Stimulated activated naive CD8-positive, alpha-beta T cell treated with anti-CD3 and anti-CD28 coated beads, Interleukin-15, amount 100 ng/mL, for 72 hours (primary cell): Measurements from ENCODE around the gene ELAVL2.

Experiments used
- ATAC-seq: fragments of 150-1000 bp; cut with Tn5 transposase; 2 replicates; pipeline ENCODE4 v1.10.0; 2021; ENCODE audit warnings: mild to moderate bottlenecking, moderate library complexity
- DNase-seq, 2 donors: peaks; one replicate each; pipeline ENCODE4 v3.0.0; 2021 to 2022
- H3K27ac Mint-ChIP-seq, 2 donors: one replicate each; pipeline ENCODE4 v1.8.0; 2022; ENCODE audit warnings: mild to moderate bottlenecking in 2 of 2, mixed read lengths in 2 of 2, moderate library complexity in 2 of 2
- H3K27me3 Mint-ChIP-seq: one replicate; pipeline ENCODE4 v1.8.0; 2022; ENCODE audit warnings: mixed read lengths
- H3K4me1 Mint-ChIP-seq: one replicate; pipeline ENCODE4 v1.8.0; 2022; ENCODE audit warnings: mild to moderate bottlenecking, mixed read lengths
- H3K4me3 Mint-ChIP-seq, 2 donors: one replicate each; pipeline ENCODE4 v1.8.0; 2022; ENCODE audit warnings: mild to moderate bottlenecking in 2 of 2, mixed read lengths in 2 of 2, moderate library complexity in 1 of 2
- H3K9me3 Mint-ChIP-seq, 2 donors: one replicate each; pipeline ENCODE4 v1.8.0; 2022; ENCODE audit warnings: mixed read lengths in 2 of 2

ELAVL2 gene

DNA sequence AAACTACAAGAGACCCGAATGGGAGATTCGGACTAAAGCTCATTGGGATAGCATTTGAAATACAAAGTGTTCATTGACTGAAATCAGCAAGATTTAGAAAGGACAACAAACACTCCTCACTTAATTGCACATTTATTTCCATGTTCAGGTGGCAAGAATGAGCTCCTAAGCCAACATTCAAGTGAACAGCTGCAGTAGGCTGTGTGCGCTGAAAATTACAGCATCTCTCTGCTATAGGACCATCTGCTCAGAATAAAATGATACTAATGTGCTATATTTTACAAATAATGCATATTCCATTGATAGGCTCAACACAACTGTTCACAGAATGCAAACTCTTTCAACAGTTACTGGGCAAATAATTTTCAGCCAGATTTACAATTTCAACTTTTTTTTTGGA lies 61.8 kb downstream of the ELAVL2 start:
- ATAC-seq (no peak), DNase-seq (no peak)
- Mint-ChIP-seq H3K9me3 (peaks cover 0 to 7% of the 10 kb centered on the region in 2 donors), H3K4me3 (no peak overlapping the region), H3K27ac (no peak overlapping the region), H3K4me1 (no peaks in the 10 kb centered on the region), H3K27me3 (no peaks in the 10 kb centered on the region)

DNA sequence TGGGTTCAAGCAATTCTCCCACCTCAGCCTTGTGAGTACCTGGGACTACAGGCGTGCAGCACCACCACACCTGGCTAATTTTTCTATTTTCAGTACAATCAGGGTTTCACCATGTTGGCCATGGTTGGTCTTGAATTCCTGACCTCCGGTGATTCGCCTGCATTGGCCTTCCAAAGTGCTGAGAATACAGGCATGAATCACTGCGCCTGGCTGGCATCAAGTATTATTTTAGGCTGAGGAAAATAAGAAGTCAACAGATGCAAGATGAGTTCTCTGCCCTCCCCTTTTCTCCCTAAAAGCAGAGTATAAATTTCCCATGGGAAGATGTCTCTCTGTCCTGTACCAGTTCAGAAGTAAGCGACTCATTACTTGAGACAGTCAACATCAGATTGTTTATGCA lies 71.5 kb downstream of the ELAVL2 start:
- Mint-ChIP-seq H3K27me3 (no peaks in the 10 kb centered on the region), H3K9me3 (peaks cover 0 to 6% of the 10 kb centered on the region in 2 donors), H3K4me1 (no peaks in the 10 kb centered on the region), H3K4me3 (no peak overlapping the region), H3K27ac (no peak overlapping the region)
- DNase-seq (no peak), ATAC-seq (no peak)

GRCh38 chr9:23752859-23753258 lies 73.2 kb downstream of the ELAVL2 start:
- Mint-ChIP-seq H3K4me3 (no peak overlapping the region), H3K9me3 (peaks cover 11% of the 10 kb centered on the region in 2 donors), H3K27me3 (no peaks in the 10 kb centered on the region), H3K4me1 (no peaks in the 10 kb centered on the region), H3K27ac (no peak overlapping the region)
- DNase-seq (no peak), ATAC-seq (no peak)

DNA sequence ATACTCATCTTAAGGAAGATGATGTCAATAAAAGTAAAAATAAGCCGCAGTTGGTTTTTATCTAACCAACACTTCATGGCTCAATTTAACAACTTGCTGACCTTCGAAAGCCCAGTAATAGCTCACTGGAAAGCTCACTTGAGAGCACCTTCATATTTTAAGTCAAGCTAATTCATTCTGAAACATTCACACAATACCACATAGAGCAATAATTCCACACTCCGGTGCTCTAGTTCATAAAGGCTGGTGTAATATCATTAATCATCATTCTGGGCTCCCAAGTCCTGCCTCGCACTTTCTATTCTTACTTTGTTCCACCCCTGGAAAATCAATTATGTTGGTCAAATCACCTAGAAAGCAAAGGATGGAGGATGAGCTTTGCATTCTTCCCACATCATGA lies 74.4 kb downstream of the ELAVL2 start:
- DNase-seq = no peak
- no peaks in the 10 kb centered on the region for H3K4me1 Mint-ChIP-seq
- peaks cover 8 to 13% of the 10 kb centered on the region in 2 donors for H3K9me3 Mint-ChIP-seq
- H3K27me3 Mint-ChIP-seq = no peaks in the 10 kb centered on the region
- H3K27ac Mint-ChIP-seq = no peak overlapping the region
- ATAC-seq = no peak
- no peak overlapping the region for H3K4me3 Mint-ChIP-seq

- H3K27ac Mint-ChIP-seq = no peak overlapping the region
- no peaks in the 10 kb centered on the region for H3K27me3 Mint-ChIP-seq
- DNase-seq = no peak
- ATAC-seq = no peak
- H3K9me3 Mint-ChIP-seq = peaks cover 5 to 13% of the 10 kb centered on the region in 2 donors
- no peaks in the 10 kb centered on the region for H3K4me1 Mint-ChIP-seq
- no peak overlapping the region for H3K4me3 Mint-ChIP-seq
These were observed 75.2 kb downstream of the ELAVL2 start for GRCh38 chr9:23750808-23751207.

DNA sequence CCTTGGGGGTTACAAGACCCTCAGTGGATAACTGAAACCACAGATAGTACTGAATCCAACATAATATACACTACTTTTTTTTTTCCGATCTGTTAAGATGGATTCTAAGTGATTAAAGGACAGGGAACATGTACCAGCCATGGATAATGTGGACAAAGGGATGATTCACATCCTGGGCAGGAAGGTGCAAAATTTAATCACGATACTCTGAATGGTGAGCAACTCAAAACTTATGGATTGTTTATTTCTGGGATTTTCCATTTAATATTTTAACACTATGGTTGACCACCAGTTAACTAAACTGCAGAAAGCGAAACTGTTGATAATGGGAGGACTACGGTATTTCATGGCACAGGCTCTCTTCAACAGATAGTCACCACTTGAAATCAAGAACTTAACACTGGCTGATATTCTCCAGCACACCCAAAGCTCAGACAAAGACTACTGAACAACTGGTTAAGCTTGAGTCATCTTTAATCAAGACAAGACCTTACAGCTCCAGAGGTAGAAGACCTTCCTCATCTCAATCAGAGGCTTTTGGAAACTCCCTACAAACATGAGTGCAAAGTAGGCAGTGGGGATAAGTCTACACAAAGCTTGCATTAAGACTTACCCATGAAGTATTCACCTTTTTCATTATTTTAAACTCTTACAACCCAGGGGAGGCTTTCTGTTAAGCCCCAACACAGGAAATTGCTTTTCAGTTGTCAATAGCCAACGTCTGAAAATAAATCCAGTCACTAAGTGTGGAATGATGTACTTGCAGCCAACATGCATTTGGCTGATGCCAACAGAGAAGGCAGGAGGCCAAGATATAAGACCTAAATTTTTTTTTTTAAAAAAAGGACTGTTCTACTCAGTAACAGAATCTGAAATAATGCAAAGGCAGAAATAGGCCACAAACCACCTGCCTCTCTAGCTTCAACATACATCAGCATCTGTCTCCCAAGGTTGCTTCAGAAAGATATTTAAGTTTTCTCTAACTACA lies 78.7 kb downstream of the ELAVL2 start:
- Mint-ChIP-seq H3K9me3 (peaks cover 11 to 13% of the 10 kb centered on the region in 2 donors), H3K27ac (peak overlapping the region in 1 of 2 donors; percentile 54), H3K4me3 (no peak overlapping the region), H3K27me3 (no peaks in the 10 kb centered on the region), H3K4me1 (no peaks in the 10 kb centered on the region)
- no peak for DNase-seq
- ATAC-seq = no peak

GRCh38 chr9:23746317-23746716 lies 79.7 kb downstream of the ELAVL2 start:
- ATAC-seq = no peak
- peaks cover 13 to 21% of the 10 kb centered on the region in 2 donors for H3K9me3 Mint-ChIP-seq
- no peaks in the 10 kb centered on the region for H3K4me1 Mint-ChIP-seq
- no peak for DNase-seq
- H3K27ac Mint-ChIP-seq = no peak overlapping the region
- no peaks in the 10 kb centered on the region for H3K27me3 Mint-ChIP-seq
- H3K4me3 Mint-ChIP-seq = no peak overlapping the region

- Mint-ChIP-seq H3K4me1 (no peaks in the 10 kb centered on the region), H3K27ac (no peak overlapping the region), H3K9me3 (peaks cover 13 to 17% of the 10 kb centered on the region in 2 donors), H3K4me3 (no peak overlapping the region), H3K27me3 (no peaks in the 10 kb centered on the region)
- ATAC-seq (no peak), DNase-seq (no peak)
These were observed 83.0 kb downstream of the ELAVL2 start for GRCh38 chr9:23743036-23743435.

DNA sequence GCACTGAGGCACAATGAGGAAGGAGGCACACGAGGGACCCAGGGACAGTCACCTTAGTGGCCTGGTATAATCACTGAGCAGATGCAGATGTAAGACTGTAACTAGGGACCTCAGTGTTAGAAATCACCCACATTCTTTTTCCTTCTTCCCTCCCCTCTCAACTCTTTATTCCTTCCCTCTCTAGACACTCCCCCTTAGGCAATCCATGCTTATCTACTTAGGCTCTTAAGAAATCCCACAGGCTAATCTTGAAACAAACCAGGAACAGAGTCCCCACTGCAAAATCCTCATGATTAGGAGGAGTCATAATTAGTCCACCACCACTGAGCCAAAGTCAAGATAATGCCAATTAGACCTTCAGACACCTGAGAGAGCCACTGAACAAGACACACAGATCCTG lies 84.7 kb downstream of the ELAVL2 start:
- DNase-seq = no peak
- H3K4me1 Mint-ChIP-seq = no peaks in the 10 kb centered on the region
- ATAC-seq = no peak
- no peak overlapping the region for H3K4me3 Mint-ChIP-seq
- H3K27me3 Mint-ChIP-seq = no peaks in the 10 kb centered on the region
- H3K9me3 Mint-ChIP-seq = peaks cover 20 to 22% of the 10 kb centered on the region in 2 donors
- H3K27ac Mint-ChIP-seq = no peak overlapping the region

GRCh38 chr9:23740531-23740930 lies 85.5 kb downstream of the ELAVL2 start:
- Mint-ChIP-seq H3K27me3 (no peaks in the 10 kb centered on the region), H3K9me3 (peaks cover 18 to 20% of the 10 kb centered on the region in 2 donors), H3K4me1 (no peaks in the 10 kb centered on the region), H3K4me3 (no peak overlapping the region), H3K27ac (no peak overlapping the region)
- DNase-seq = no peak
- no peak for ATAC-seq

DNA sequence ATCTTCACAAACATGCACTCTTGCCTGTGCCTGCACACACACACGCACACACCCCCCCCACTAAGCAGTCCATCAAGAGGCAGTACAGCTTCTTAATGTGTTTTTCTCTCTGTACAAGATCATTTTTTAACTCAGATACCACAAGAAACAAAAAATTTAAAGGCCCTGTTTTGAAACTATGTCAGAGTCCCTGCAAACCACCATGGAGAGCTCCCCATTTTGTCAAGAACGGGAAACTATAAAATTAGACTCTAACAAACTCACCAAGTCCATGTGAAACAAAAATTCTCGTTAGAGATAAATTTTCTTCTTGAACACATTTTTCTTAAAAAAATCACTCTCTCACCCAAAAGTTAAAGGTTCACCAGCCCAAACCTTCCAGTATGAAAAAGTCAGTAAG lies 86.3 kb downstream of the ELAVL2 start:
- H3K4me3 Mint-ChIP-seq = no peak overlapping the region
- H3K27me3 Mint-ChIP-seq = no peaks in the 10 kb centered on the region
- H3K4me1 Mint-ChIP-seq = no peaks in the 10 kb centered on the region
- DNase-seq (no peak), ATAC-seq (no peak)
- H3K27ac Mint-ChIP-seq = no peak overlapping the region
- peaks cover 16 to 20% of the 10 kb centered on the region in 2 donors for H3K9me3 Mint-ChIP-seq

DNA sequence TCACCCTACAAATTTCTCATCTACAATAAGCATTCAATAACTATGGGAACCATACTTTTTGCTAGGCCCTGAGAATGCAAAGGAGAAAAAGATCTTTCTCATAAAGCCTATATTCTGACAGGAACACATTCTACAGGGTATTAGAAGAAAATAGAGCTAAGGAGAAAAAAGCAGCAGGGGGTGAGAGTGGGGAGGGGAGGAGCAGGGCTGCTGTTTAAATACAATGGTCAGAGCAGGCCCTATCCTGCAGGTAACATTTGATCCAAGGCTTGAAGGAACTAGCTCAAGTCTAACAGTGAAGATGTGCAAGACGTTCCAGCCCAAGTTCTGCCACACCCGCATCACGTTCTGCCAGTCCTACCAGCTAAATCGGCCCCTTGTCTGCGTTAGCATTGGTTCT lies 89.7 kb downstream of the ELAVL2 start:
- H3K4me1 Mint-ChIP-seq = no peaks in the 10 kb centered on the region
- peaks cover 12 to 20% of the 10 kb centered on the region in 2 donors for H3K9me3 Mint-ChIP-seq
- no peaks in the 10 kb centered on the region for H3K27me3 Mint-ChIP-seq
- no peak overlapping the region for H3K27ac Mint-ChIP-seq
- no peak overlapping the region for H3K4me3 Mint-ChIP-seq
- DNase-seq (no peak), ATAC-seq (no peak)

DNA sequence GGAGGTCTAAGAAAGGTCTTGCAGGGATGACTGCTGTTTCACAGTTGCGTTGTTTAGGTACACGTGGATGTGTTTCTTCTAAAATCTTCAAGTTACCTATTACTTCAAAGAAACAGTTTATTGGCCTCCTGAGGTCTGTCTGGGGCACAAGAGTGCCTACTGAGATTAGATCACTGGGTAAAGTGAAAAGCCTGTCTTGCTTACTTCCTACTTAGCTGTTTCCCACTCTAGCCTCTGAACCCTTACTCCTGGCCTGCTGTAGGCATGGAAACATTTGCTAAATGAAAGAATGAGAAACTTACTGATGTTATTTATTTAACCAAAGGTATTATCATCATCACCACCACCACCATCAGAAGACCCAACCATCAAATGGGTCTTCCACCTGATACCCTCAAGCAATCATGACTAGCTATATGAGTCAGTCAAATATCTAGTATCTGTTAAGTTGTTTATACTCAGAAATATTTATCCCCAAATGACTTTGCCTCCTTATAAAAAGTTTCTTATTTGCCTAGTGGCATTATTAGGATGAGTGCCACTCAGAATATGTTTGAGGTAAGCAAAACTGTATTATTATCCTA lies 92.5 kb downstream of the ELAVL2 start:
- H3K27me3 Mint-ChIP-seq = no peaks in the 10 kb centered on the region
- ATAC-seq (no peak), DNase-seq (no peak)
- peaks cover 12 to 15% of the 10 kb centered on the region in 2 donors for H3K9me3 Mint-ChIP-seq
- no peak overlapping the region for H3K27ac Mint-ChIP-seq
- H3K4me1 Mint-ChIP-seq = no peaks in the 10 kb centered on the region
- H3K4me3 Mint-ChIP-seq = no peak overlapping the region

- Mint-ChIP-seq H3K9me3 (peaks cover 0 to 7% of the 10 kb centered on the region in 2 donors), H3K27ac (no peak overlapping the region), H3K27me3 (no peaks in the 10 kb centered on the region), H3K4me3 (no peak overlapping the region), H3K4me1 (no peaks in the 10 kb centered on the region)
- no peak for ATAC-seq
- DNase-seq = no peak
These were observed 94.7 kb downstream of the ELAVL2 start for GRCh38 chr9:23731353-23731752.

DNA sequence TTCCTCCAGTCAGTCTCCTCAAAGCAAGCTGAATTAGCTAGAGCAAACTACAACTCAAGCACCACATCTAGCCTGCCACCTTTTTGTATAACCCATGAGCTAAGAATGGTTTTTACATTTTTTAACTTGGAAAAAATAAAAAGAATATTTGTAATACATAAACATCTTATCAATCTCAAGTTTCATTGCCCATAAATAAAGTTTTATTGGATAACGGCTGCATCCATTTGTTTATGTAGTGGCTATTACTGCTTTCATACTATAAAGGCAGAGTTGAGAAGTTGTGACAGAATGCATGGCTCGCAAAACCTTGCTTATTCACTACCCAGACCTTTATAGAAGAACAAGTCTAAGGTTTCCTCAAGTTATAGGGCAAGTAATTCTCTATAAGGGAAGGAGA lies 95.7 kb downstream of the ELAVL2 start:
- Mint-ChIP-seq H3K9me3 (peaks cover 0 to 7% of the 10 kb centered on the region in 2 donors), H3K4me3 (no peak overlapping the region), H3K27ac (no peak overlapping the region), H3K27me3 (no peaks in the 10 kb centered on the region), H3K4me1 (no peaks in the 10 kb centered on the region)
- no peak for DNase-seq
- no peak for ATAC-seq

GRCh38 chr9:23728736-23729135 lies 97.3 kb downstream of the ELAVL2 start:
- no peak for DNase-seq
- H3K27me3 Mint-ChIP-seq = no peaks in the 10 kb centered on the region
- no peak overlapping the region for H3K4me3 Mint-ChIP-seq
- H3K27ac Mint-ChIP-seq = no peak overlapping the region
- no peaks in the 10 kb centered on the region for H3K4me1 Mint-ChIP-seq
- no peak for ATAC-seq
- H3K9me3 Mint-ChIP-seq = peaks cover 4 to 7% of the 10 kb centered on the region in 2 donors
